Upper lobe of right lung (tissue), 1 donor: ENCODE measurements around the gene SEC61A2. TPM values are rescaled to one million over a fixed set of nuclear protein-coding genes. Genes with fewer than 3 reads are reported as not detected.

Experiments used
- ATAC-seq: fragments of 200-7000 bp; cut with Tn5 transposase; one replicate; pipeline ENCODE4 v1.9.1; 2020; ENCODE audit warnings: mild to moderate bottlenecking, moderate library complexity
- DNase-seq: peaks from one replicate; pipeline ENCODE4 v3.0.0-alpha.2; 2020
- H3K27ac ChIP-seq: fragments of 200-600 bp; one replicate; pipeline ENCODE4 v1.8.0; 2022
- H3K27me3 ChIP-seq: fragments of 200-600 bp; one replicate; pipeline ENCODE4 v1.8.0; 2022; ENCODE audit warnings: mild to moderate bottlenecking
- H3K36me3 ChIP-seq: fragments of 200-600 bp; one replicate; pipeline ENCODE4 v1.8.0; 2022
- H3K4me1 ChIP-seq: fragments of 200-600 bp; one replicate; pipeline ENCODE4 v1.8.0; 2022
- H3K4me3 ChIP-seq: fragments of 200-600 bp; one replicate; pipeline ENCODE4 v1.8.0; 2022; ENCODE audit warnings: mild to moderate bottlenecking
- H3K9me3 ChIP-seq: fragments of 200-600 bp; one replicate; pipeline ENCODE4 v1.8.0; 2022
- CTCF ChIP-seq: fragments of 200-600 bp; IDR thresholded peaks from one replicate; pipeline ENCODE4 v1.8.0; 2022; ENCODE audit warnings: antibody characterized with exemption
- intact Hi-C: fragments of 100-400 bp; cut with DNase I; formaldehyde crosslinking; loops from one replicate; pipeline ENCODE4 v1.11.0; 2022
- total RNA-seq: library from RNA; stranded (reverse); fragmentation: NEBNext Ultra II Directional; extraction: Animal tissue kit (Norgen Biotek cat#: 25700); gene quantifications from one replicate; pipeline ENCODE4 v1.2.1, GENCODE V29; 2021
- donor health status: DM: no; HTN: yes; CAD: no; lungs with severe emphysema.

SEC61A2 gene
- total RNA-seq, 1 donor from 2014 or later = 3.9 TPM

- H3K36me3 ChIP-seq = peaks cover 67% of the 10 kb centered on the region
- no peak for TF ChIP-seq CTCF
- no peak overlapping the region for H3K4me3 ChIP-seq
- H3K4me1 ChIP-seq = no peaks in the 10 kb centered on the region
- ATAC-seq (no peak), DNase-seq (no peak)
- intact Hi-C loops = no loop called here
- no peak overlapping the region for H3K27ac ChIP-seq
- no peaks in the 10 kb centered on the region for H3K27me3 ChIP-seq
- no peaks in the 10 kb centered on the region for H3K9me3 ChIP-seq
Observed at GRCh38 chr10:12097791-12098190, 31.7 kb upstream of the SEC61A2 start.

GRCh38 chr10:12098966-12099365 lies 30.5 kb upstream of the SEC61A2 start:
- DNase-seq (peak; percentile 37), ATAC-seq (no peak)
- intact Hi-C loops = no loop called here
- Histone ChIP-seq H3K36me3 (peaks cover 61% of the 10 kb centered on the region), H3K4me3 (no peak overlapping the region), H3K4me1 (no peaks in the 10 kb centered on the region), H3K27me3 (no peaks in the 10 kb centered on the region), H3K27ac (no peak overlapping the region), H3K9me3 (no peaks in the 10 kb centered on the region)
- no peak for TF ChIP-seq CTCF

GRCh38 chr10:12103802-12104201 lies 25.7 kb upstream of the SEC61A2 start:
- Histone ChIP-seq H3K36me3 (peaks cover 84% of the 10 kb centered on the region), H3K4me3 (no peak overlapping the region), H3K27ac (no peak overlapping the region), H3K9me3 (no peaks in the 10 kb centered on the region), H3K27me3 (no peaks in the 10 kb centered on the region), H3K4me1 (no peaks in the 10 kb centered on the region)
- DNase-seq (no peak), ATAC-seq (peak; percentile 24)
- TF ChIP-seq CTCF = no peak
- intact Hi-C loops = no loop called here

GRCh38 chr10:12107781-12108180 lies 21.7 kb upstream of the SEC61A2 start:
- H3K9me3 ChIP-seq = no peaks in the 10 kb centered on the region
- intact Hi-C loops = no loop called here
- no peak for DNase-seq
- no peak overlapping the region for H3K4me3 ChIP-seq
- H3K4me1 ChIP-seq = no peaks in the 10 kb centered on the region
- no peak overlapping the region for H3K27ac ChIP-seq
- H3K36me3 ChIP-seq = peaks cover 68% of the 10 kb centered on the region
- no peak for ATAC-seq
- TF ChIP-seq CTCF = no peak
- H3K27me3 ChIP-seq = no peaks in the 10 kb centered on the region

GRCh38 chr10:12109286-12109685 lies 20.2 kb upstream of the SEC61A2 start:
- peaks cover 72% of the 10 kb centered on the region for H3K36me3 ChIP-seq
- ATAC-seq = no peak
- DNase-seq = no peak
- no peaks in the 10 kb centered on the region for H3K9me3 ChIP-seq
- no peak overlapping the region for H3K27ac ChIP-seq
- H3K27me3 ChIP-seq = no peaks in the 10 kb centered on the region
- no peaks in the 10 kb centered on the region for H3K4me1 ChIP-seq
- TF ChIP-seq CTCF = no peak
- intact Hi-C loops = no loop called here
- no peak overlapping the region for H3K4me3 ChIP-seq

- intact Hi-C loops = no loop called here
- H3K27me3 ChIP-seq = no peaks in the 10 kb centered on the region
- H3K4me1 ChIP-seq = no peaks in the 10 kb centered on the region
- ATAC-seq = no peak
- no peak for TF ChIP-seq CTCF
- no peaks in the 10 kb centered on the region for H3K9me3 ChIP-seq
- H3K36me3 ChIP-seq = peaks cover 53% of the 10 kb centered on the region
- no peak overlapping the region for H3K27ac ChIP-seq
- DNase-seq = no peak
- H3K4me3 ChIP-seq = no peak overlapping the region
Observed at GRCh38 chr10:12111528-12111927, 17.9 kb upstream of the SEC61A2 start.
